Sigmoid colon (tissue), 4 donors: ENCODE measurements around the gene HGS.

Source experiments
- EP300 ChIP-seq, 4 donors: sonication (generic); formaldehyde crosslinking; IDR thresholded peaks; one replicate each; pipeline ENCODE4 v1.6.1; 2017; ENCODE audit warnings: antibody characterized with exemption in 4 of 4
- POLR2A ChIP-seq, 2 donors: fragments of 450-650 bp; IDR thresholded peaks; one replicate each; pipeline ENCODE4 v1.6.1; 2016; ENCODE audit warnings: antibody characterized with exemption in 2 of 2, mild to moderate bottlenecking in 2 of 2, moderate library complexity in 2 of 2
- POLR2AphosphoS5 ChIP-seq, 4 donors: sonication (generic); formaldehyde crosslinking; IDR thresholded peaks; one replicate each; pipeline ENCODE4 v1.6.1; 2017; ENCODE audit warnings: antibody characterized with exemption in 4 of 4
- TF ChIP-seq, protein P1 (sequence below), 4 experiments: fragments of 450-650 bp in 3 of 4; fragments of 200-600 bp in 1 of 4; IDR thresholded peaks; one replicate each; pipeline ENCODE4 v1.5.1; 2016 to 2019; ENCODE audit warnings: antibody characterized with exemption in 4 of 4, mild to moderate bottlenecking in 3 of 4, moderate library complexity in 2 of 4

DNA sequence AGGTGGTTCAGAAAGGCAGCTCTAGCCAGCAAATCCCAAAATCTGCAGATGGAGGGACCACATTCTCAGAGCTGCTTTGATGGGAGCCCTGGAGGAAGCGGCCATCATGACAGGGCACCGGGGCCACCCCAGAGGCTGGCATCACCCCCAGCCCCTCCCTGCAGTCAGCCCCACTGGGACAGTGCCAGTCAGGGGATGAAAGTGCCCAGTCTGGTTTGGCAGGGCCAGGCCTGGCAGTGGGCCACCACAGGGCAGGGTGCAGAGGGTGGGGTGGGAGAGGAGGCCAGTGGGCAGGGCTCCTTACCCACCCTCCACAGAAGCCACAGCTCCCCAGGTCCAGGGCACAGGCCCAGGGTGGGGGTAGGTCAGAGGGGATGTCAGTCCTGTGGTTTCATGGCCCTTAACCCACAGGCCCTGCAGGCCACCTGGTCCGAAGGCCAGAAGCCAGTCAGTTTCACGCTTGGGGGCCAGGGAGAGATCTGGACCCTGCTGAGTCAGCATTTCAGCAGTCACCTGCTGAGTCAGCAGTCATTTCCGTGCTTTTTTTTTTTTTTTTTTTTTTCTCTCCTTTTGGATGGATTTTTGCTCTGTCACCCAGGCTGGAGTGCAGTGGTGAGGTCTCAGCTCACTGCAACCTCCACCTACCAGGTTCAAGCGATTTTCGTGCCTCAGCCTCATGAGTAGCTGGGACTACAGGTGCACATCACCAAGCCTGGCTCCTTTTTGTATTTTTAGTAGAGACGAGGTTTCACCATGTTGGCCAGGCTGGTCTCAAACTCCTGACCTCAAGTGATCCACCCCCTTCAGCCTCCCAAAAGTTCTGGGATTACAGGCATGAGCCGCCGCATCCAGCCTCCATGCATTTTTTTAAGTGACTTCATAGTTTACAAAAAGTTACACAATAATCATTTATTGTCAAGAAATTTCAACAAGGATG, 38.6 kb downstream of the HGS start:
- TF ChIP-seq, protein P1, sequence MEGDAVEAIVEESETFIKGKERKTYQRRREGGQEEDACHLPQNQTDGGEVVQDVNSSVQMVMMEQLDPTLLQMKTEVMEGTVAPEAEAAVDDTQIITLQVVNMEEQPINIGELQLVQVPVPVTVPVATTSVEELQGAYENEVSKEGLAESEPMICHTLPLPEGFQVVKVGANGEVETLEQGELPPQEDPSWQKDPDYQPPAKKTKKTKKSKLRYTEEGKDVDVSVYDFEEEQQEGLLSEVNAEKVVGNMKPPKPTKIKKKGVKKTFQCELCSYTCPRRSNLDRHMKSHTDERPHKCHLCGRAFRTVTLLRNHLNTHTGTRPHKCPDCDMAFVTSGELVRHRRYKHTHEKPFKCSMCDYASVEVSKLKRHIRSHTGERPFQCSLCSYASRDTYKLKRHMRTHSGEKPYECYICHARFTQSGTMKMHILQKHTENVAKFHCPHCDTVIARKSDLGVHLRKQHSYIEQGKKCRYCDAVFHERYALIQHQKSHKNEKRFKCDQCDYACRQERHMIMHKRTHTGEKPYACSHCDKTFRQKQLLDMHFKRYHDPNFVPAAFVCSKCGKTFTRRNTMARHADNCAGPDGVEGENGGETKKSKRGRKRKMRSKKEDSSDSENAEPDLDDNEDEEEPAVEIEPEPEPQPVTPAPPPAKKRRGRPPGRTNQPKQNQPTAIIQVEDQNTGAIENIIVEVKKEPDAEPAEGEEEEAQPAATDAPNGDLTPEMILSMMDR (IDR thresholded peaks at IDR 0.05) = no peak
- TF ChIP-seq POLR2AphosphoS5 (IDR thresholded peaks at IDR 0.05) (peak in 1 of 4 donors; percentile 32), POLR2A (IDR thresholded peaks at IDR 0.05) (no peak), EP300 (IDR thresholded peaks at IDR 0.05) (no peak)
